Measurements from ENCODE around the gene GPR55. TPM values are rescaled to one million over a fixed set of nuclear protein-coding genes. Genes with fewer than 3 reads are reported as not detected.

Gene GPR55
- total RNA-seq, 1 experiment from 2014 or later: not detected

DNA sequence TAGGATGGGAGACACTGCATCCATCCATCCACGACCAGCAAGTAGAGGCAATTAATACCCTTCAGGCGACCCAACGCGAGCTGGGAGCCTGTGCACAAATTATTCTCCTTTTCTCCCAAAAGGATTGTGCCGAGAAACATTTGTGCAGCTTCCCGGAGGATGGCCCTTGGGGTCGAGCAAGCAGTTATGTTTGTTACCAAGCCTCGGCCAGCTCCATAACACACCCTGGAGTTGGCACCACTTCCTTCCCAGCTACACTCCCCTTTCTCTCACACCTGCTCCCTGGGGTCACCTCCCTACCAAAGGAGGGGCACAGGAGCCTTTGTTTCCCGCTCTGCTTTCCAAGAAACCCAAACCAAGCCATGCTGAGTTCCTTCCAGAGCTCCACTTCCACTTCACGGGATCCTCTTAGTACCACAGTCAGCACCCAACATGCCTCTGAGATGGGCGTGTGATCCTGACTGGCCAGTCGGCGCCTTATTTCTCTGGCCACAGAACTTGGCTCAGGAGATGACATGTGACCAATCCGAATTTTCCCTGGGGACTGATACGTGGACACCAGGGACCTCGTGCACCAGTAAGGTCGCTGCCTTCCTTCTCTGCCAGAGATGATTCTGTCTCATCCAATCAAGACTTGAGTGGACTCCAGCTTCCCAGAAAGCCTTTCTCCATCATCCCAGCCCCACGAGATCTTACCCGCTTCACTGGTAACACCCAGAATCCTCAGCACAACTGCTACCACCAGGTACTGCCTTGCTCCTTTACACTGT, 28.5 kb downstream of the GPR55 start:
- H3K9me3 ChIP-seq (ENCODE audit: control insufficient read depth in 1 of 2, insufficient read depth in 1 of 2, low read depth in 1 of 2, low read length in 2 of 2): no peaks in the 10 kb centered on the region
- peaks cover 18% of the 10 kb centered on the region; the same call in 1 of the 2 replicates for H3K27me3 ChIP-seq (ENCODE audit: insufficient read depth, low read length)
- POLR2A ChIA-PET: no interaction called here
- CTCF ChIA-PET: interaction anchor here (1.1 kb wide), 1 partner anchor 32 kb away, joined by 3 read pairs; the partner anchor contains the start of gene ITM2C
- H3K36me3 ChIP-seq (ENCODE audit: control insufficient read depth in 1 of 2, insufficient read depth in 2 of 2, low read length in 2 of 2): no peaks in the 10 kb centered on the region
- BruUV-seq (replicated peaks): no TSS peak
- ATAC-seq: no peak
- no peak overlapping the region for H2AFZ ChIP-seq (ENCODE audit: low read depth, low read length, poor library complexity, severe bottlenecking)
- intact Hi-C loops (cut with micrococcal nuclease): no loop called here
- no peak overlapping the region for H3K4me2 ChIP-seq (ENCODE audit: low read length)
- no peaks in the 10 kb centered on the region for H3K9me2 ChIP-seq (ENCODE audit: insufficient read depth)
- no peak overlapping the region for H3K27ac ChIP-seq (ENCODE audit: low read depth, low read length)
- H3K4me1 ChIP-seq (ENCODE audit: control insufficient read depth in 1 of 2, insufficient read depth in 2 of 2, low read length in 2 of 2): peaks cover 0 to 8% of the 10 kb centered on the region in 2 experiments; a peak in 2 of 4 replicates
- H3K4me3 ChIP-seq (replicated peaks in 1 of 2; ENCODE audit: low read depth in 1 of 2, low read length in 2 of 2): no peak overlapping the region
- RAD21 ChIA-PET (ENCODE audit: low non-redundant PET in 1 of 2, low total read pairs in 2 of 2, uncharacterized antibody in 2 of 2, unreplicated experiment in 2 of 2): no interaction called here
- TF ChIP-seq POLR2A (IDR thresholded peaks at IDR 0.05; ENCODE audit: borderline replicate concordance, extremely low read depth, insufficient read depth, insufficient read length): no peak
- no peak for TF ChIP-seq EZH2phosphoT487 (IDR thresholded peaks at IDR 0.05; ENCODE audit: borderline replicate concordance)
- TF ChIP-seq SRF (IDR thresholded peaks at IDR 0.05; ENCODE audit: low read depth): no peak
- no peaks in the 10 kb centered on the region for H3K79me2 ChIP-seq (ENCODE audit: insufficient read depth, low read length)
- no peaks in the 10 kb centered on the region for H4K20me1 ChIP-seq (ENCODE audit: insufficient read depth)
- DNase-seq (ENCODE audit: low read depth, low spot score): no peak
- no peak overlapping the region for H3K9ac ChIP-seq (ENCODE audit: low read length)

DNA sequence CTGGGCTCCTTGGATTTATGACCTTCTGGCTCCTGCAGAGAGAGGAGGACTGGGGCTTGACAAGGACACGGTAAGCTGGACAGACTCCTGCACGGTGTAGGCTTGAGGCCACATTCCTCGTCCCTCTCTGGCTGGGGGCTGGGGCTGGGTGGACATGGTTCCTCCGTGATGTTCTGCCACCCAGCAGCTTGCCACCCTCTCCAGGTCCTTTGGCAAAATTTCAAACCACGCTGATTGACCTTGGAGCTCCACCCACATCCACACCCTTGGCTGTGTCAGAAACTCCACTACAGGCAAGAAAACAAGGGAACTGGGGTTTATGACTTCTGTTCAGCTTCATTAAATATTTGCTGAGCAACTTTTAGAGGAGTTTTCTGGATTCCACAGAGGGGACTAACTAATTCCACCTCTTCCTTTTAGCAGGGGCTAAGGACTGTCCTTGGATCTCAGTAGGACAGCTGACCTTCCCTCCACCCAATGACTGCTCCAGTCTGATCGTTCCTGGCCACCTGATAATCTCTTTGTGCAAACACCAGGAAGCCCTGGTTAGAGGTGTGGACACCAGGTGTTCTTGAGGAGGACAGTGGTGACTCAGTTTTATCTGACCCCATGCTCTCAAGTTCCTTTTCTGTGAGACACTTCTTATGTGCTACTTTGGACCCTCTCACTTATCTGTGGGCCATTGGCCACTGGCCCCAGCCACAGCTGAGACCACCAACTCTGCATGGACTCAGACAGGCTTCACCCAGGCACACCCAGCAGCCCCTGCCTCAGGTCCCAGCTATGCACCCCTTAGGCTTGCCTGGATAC, 29.3 kb downstream of the GPR55 start:
- H3K27me3 ChIP-seq (ENCODE audit: insufficient read depth, low read length): peaks cover 10% of the 10 kb centered on the region; the same call in 1 of the 2 replicates
- DNase-seq (ENCODE audit: low read depth, low spot score) (no peak), ATAC-seq (peak; percentile 27; the same call in 1 of the 2 replicates)
- ChIA-PET CTCF (interaction anchor here (1.1 kb wide), 1 partner anchor 31 kb away, joined by 3 read pairs; the partner anchor contains the start of gene ITM2C), POLR2A (no interaction called here), RAD21 (ENCODE audit: low non-redundant PET in 1 of 2, low total read pairs in 2 of 2, uncharacterized antibody in 2 of 2, unreplicated experiment in 2 of 2) (interaction anchor here in 1 of 2 experiments (0.6 kb wide), 1 partner anchor 24 kb away, joined by 3 read pairs; no protein-coding TSS in a partner anchor)
- H4K20me1 ChIP-seq (ENCODE audit: insufficient read depth): no peaks in the 10 kb centered on the region
- no peaks in the 10 kb centered on the region for H3K9me2 ChIP-seq (ENCODE audit: insufficient read depth)
- TF ChIP-seq CBX3 (IDR thresholded peaks at IDR 0.05; ENCODE audit: low read depth): no peak
- TF ChIP-seq, protein P1, sequence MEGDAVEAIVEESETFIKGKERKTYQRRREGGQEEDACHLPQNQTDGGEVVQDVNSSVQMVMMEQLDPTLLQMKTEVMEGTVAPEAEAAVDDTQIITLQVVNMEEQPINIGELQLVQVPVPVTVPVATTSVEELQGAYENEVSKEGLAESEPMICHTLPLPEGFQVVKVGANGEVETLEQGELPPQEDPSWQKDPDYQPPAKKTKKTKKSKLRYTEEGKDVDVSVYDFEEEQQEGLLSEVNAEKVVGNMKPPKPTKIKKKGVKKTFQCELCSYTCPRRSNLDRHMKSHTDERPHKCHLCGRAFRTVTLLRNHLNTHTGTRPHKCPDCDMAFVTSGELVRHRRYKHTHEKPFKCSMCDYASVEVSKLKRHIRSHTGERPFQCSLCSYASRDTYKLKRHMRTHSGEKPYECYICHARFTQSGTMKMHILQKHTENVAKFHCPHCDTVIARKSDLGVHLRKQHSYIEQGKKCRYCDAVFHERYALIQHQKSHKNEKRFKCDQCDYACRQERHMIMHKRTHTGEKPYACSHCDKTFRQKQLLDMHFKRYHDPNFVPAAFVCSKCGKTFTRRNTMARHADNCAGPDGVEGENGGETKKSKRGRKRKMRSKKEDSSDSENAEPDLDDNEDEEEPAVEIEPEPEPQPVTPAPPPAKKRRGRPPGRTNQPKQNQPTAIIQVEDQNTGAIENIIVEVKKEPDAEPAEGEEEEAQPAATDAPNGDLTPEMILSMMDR (IDR thresholded peaks at IDR 0.05 in 2 of 3, conservative IDR thresholded peaks at IDR 0.05 in 1 of 3; ENCODE audit: borderline replicate concordance in 1 of 3, insufficient read depth in 1 of 3, low read depth in 2 of 3, low read length in 2 of 3): no peak
- no peak for TF ChIP-seq RAD21 (IDR thresholded peaks at IDR 0.05; ENCODE audit: low read depth)
- no peak for TF ChIP-seq POLR2A (IDR thresholded peaks at IDR 0.05; ENCODE audit: borderline replicate concordance, extremely low read depth, insufficient read depth, insufficient read length)
- TF ChIP-seq YY1 (IDR thresholded peaks at IDR 0.05; ENCODE audit: extremely low read depth, insufficient replicate concordance, low read depth, low read length): no peak
- TF ChIP-seq, protein P2, sequence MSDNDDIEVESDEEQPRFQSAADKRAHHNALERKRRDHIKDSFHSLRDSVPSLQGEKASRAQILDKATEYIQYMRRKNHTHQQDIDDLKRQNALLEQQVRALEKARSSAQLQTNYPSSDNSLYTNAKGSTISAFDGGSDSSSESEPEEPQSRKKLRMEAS (IDR thresholded peaks at IDR 0.05): no peak
- no peak for TF ChIP-seq CEBPB (IDR thresholded peaks at IDR 0.05; ENCODE audit: low read depth)
- no peak for TF ChIP-seq FOSL1 (IDR thresholded peaks at IDR 0.05; ENCODE audit: low read depth)
- no peak for TF ChIP-seq SRF (IDR thresholded peaks at IDR 0.05; ENCODE audit: low read depth)
- no peak for TF ChIP-seq EZH2phosphoT487 (IDR thresholded peaks at IDR 0.05; ENCODE audit: borderline replicate concordance)
- no peak for TF ChIP-seq ELF1 (IDR thresholded peaks at IDR 0.05; ENCODE audit: borderline replicate concordance, low read depth)
- no peak for TF ChIP-seq POLR2AphosphoS5 (IDR thresholded peaks at IDR 0.05; ENCODE audit: low read depth, low read length)
- TF ChIP-seq SIN3A (IDR thresholded peaks at IDR 0.05; ENCODE audit: low read depth): no peak
- no peak for TF ChIP-seq ZFX (IDR thresholded peaks at IDR 0.05)
- no peak for TF ChIP-seq ZNF274 (IDR thresholded peaks at IDR 0.05; ENCODE audit: low read depth, low read length)
- no peak for TF ChIP-seq JUND (IDR thresholded peaks at IDR 0.05)
- H3K9me3 ChIP-seq (ENCODE audit: control insufficient read depth in 1 of 2, insufficient read depth in 1 of 2, low read depth in 1 of 2, low read length in 2 of 2): no peaks in the 10 kb centered on the region
- no peak overlapping the region for H3K27ac ChIP-seq (ENCODE audit: low read depth, low read length)
- H2AFZ ChIP-seq (ENCODE audit: low read depth, low read length, poor library complexity, severe bottlenecking): no peak overlapping the region
- intact Hi-C loops (cut with micrococcal nuclease): no loop called here
- BruUV-seq (replicated peaks): no TSS peak
- H3K4me3 ChIP-seq (replicated peaks in 1 of 2; ENCODE audit: low read depth in 1 of 2, low read length in 2 of 2): no peak overlapping the region
- no peaks in the 10 kb centered on the region for H3K79me2 ChIP-seq (ENCODE audit: insufficient read depth, low read length)
- peaks cover 0 to 8% of the 10 kb centered on the region in 2 experiments; a peak in 2 of 4 replicates for H3K4me1 ChIP-seq (ENCODE audit: control insufficient read depth in 1 of 2, insufficient read depth in 2 of 2, low read length in 2 of 2)
- peak overlapping the region; percentile 9; the same call in 1 of the 2 replicates for H3K4me2 ChIP-seq (ENCODE audit: low read length)
- H3K9ac ChIP-seq (ENCODE audit: low read length): no peak overlapping the region
- no peaks in the 10 kb centered on the region for H3K36me3 ChIP-seq (ENCODE audit: control insufficient read depth in 1 of 2, insufficient read depth in 2 of 2, low read length in 2 of 2)

All from HCT116 (cell line).